Central memory CD8-positive, alpha-beta T cell (primary cell): Measurements from ENCODE around the gene TRAK1.

Experiments used
- ATAC-seq: fragments of 150-1000 bp; cut with Tn5 transposase; replicated peaks from 2 replicates; pipeline ENCODE4 v1.10.0; 2022; ENCODE audit warnings: mild to moderate bottlenecking, moderate FRiP score, moderate number of reproducible peaks; ENCODE audit not compliant: poor library complexity, severe bottlenecking; ENCODE audit errors: extremely low read depth
- DNase-seq, 2 donors: peaks; one replicate each; pipeline ENCODE4 v3.0.0; 2021; ENCODE audit warnings: low spot score in 2 of 2
- H3K27ac Mint-ChIP-seq: one replicate; pipeline ENCODE4 v1.8.0; 2022; ENCODE audit warnings: low read depth, mild to moderate bottlenecking, moderate library complexity, mixed read lengths
- H3K27me3 Mint-ChIP-seq: one replicate; pipeline ENCODE4 v1.8.0; 2022; ENCODE audit warnings: mixed read lengths
- H3K36me3 Mint-ChIP-seq: one replicate; pipeline ENCODE4 v1.8.0; 2022; ENCODE audit warnings: mild to moderate bottlenecking, moderate library complexity, mixed read lengths; ENCODE audit not compliant: insufficient read depth
- H3K4me1 Mint-ChIP-seq: one replicate; pipeline ENCODE4 v1.8.0; 2022; ENCODE audit warnings: mixed read lengths
- H3K4me3 Mint-ChIP-seq: one replicate; pipeline ENCODE4 v1.8.0; 2022; ENCODE audit warnings: mild to moderate bottlenecking, moderate library complexity, mixed read lengths
- H3K9me3 Mint-ChIP-seq: one replicate; pipeline ENCODE4 v1.8.0; 2022; ENCODE audit warnings: mixed read lengths

TRAK1 gene

GRCh38 chr3:42256135-42256819 lies 165.1 kb downstream of the TRAK1 start:
- DNase-seq, result no peak

GRCh38 chr3:42257007-42257406 lies 165.8 kb downstream of the TRAK1 start:
- no peak for ATAC-seq
- Mint-ChIP-seq H3K4me3 (no peak overlapping the region), H3K27ac (no peak overlapping the region), H3K4me1 (no peaks in the 10 kb centered on the region), H3K9me3 (no peaks in the 10 kb centered on the region), H3K36me3 (no peaks in the 10 kb centered on the region), H3K27me3 (peaks cover 71% of the 10 kb centered on the region)
- DNase-seq, result no peak

More at GRCh38 chr3:42256135-42256819, 165.1 kb downstream of the TRAK1 start:
- Mint-ChIP-seq H3K4me3 (no peak overlapping the region), H3K4me1 (no peaks in the 10 kb centered on the region), H3K36me3 (no peaks in the 10 kb centered on the region), H3K9me3 (no peaks in the 10 kb centered on the region), H3K27ac (no peak overlapping the region), H3K27me3 (peaks cover 64% of the 10 kb centered on the region)
- no peak for ATAC-seq

- Mint-ChIP-seq H3K36me3 (peaks cover 2% of the 10 kb centered on the region), H3K9me3 (no peaks in the 10 kb centered on the region), H3K27me3 (peaks cover 99% of the 10 kb centered on the region), H3K4me1 (peaks cover 6% of the 10 kb centered on the region), H3K4me3 (no peak overlapping the region), H3K27ac (no peak overlapping the region)
- no peak for ATAC-seq
- no peak for DNase-seq
Observed at GRCh38 chr3:42262525-42262924, 171.4 kb downstream of the TRAK1 start.

- Mint-ChIP-seq H3K9me3 (no peaks in the 10 kb centered on the region), H3K4me1 (peaks cover 6% of the 10 kb centered on the region), H3K27me3 (peaks cover 100% of the 10 kb centered on the region), H3K36me3 (peaks cover 2% of the 10 kb centered on the region), H3K4me3 (no peak overlapping the region), H3K27ac (no peak overlapping the region)
- ATAC-seq (no peak), DNase-seq (no peak)
Observed at GRCh38 chr3:42263354-42264346, 172.5 kb downstream of the TRAK1 start.

GRCh38 chr3:42264399-42265058 lies 173.4 kb downstream of the TRAK1 start:
- H3K36me3 Mint-ChIP-seq, result peaks cover 2% of the 10 kb centered on the region
- peak overlapping the region; percentile 33 for H3K4me3 Mint-ChIP-seq

GRCh38 chr3:42265059-42265991 lies 174.2 kb downstream of the TRAK1 start:
- Mint-ChIP-seq H3K4me3 (no peak overlapping the region), H3K9me3 (no peaks in the 10 kb centered on the region), H3K4me1 (peaks cover 6% of the 10 kb centered on the region), H3K36me3 (peaks cover 2% of the 10 kb centered on the region), H3K27ac (no peak overlapping the region), H3K27me3 (peaks cover 100% of the 10 kb centered on the region)
- DNase-seq (no peak), ATAC-seq (no peak)

More at GRCh38 chr3:42264399-42265058, 173.4 kb downstream of the TRAK1 start:
- Mint-ChIP-seq H3K27me3 (peaks cover 100% of the 10 kb centered on the region), H3K9me3 (no peaks in the 10 kb centered on the region), H3K4me1 (peaks cover 6% of the 10 kb centered on the region), H3K27ac (no peak overlapping the region)
- ATAC-seq (no peak), DNase-seq (no peak)

GRCh38 chr3:42266085-42266484 lies 174.9 kb downstream of the TRAK1 start, which contains the start of gene CCK:
Gene CCK (minus strand): TSS chr3:42266185. CDS start chr3:42263630, 2,555 bp downstream.
- Mint-ChIP-seq H3K36me3 (peaks cover 2% of the 10 kb centered on the region), H3K4me1 (peaks cover 6% of the 10 kb centered on the region), H3K27ac (no peak within 1 kb of the TSS), H3K4me3 (no peak within 1 kb of the TSS), H3K9me3 (peaks cover 6% of the 10 kb centered on the region), H3K27me3 (peaks cover 99% of the 10 kb centered on the region)
- DNase-seq (no peak), ATAC-seq (no peak)

- peaks cover 6% of the 10 kb centered on the region for H3K4me1 Mint-ChIP-seq
- no peak overlapping the region for H3K27ac Mint-ChIP-seq
- peaks cover 6% of the 10 kb centered on the region for H3K9me3 Mint-ChIP-seq
- peaks cover 81% of the 10 kb centered on the region for H3K27me3 Mint-ChIP-seq
- no peak for ATAC-seq
- H3K4me3 Mint-ChIP-seq, result no peak overlapping the region
- no peak for DNase-seq
- H3K36me3 Mint-ChIP-seq, result peaks cover 2% of the 10 kb centered on the region
Observed at GRCh38 chr3:42267878-42268277, 176.7 kb downstream of the TRAK1 start.

- Mint-ChIP-seq H3K4me3 (no peak overlapping the region), H3K9me3 (peaks cover 6% of the 10 kb centered on the region)
- ATAC-seq, result no peak
Observed at GRCh38 chr3:42269647-42270046, 178.5 kb downstream of the TRAK1 start.

GRCh38 chr3:42270561-42270960 lies 179.4 kb downstream of the TRAK1 start:
- H3K4me3 Mint-ChIP-seq, result no peak overlapping the region
- H3K27me3 Mint-ChIP-seq, result peaks cover 55% of the 10 kb centered on the region

More at GRCh38 chr3:42269647-42270046, 178.5 kb downstream of the TRAK1 start:
- DNase-seq, result no peak
- Mint-ChIP-seq H3K4me1 (peaks cover 2% of the 10 kb centered on the region), H3K36me3 (peaks cover 1% of the 10 kb centered on the region), H3K27me3 (peaks cover 64% of the 10 kb centered on the region), H3K27ac (no peak overlapping the region)

GRCh38 chr3:42271786-42272185 lies 180.6 kb downstream of the TRAK1 start:
- H3K4me3 Mint-ChIP-seq, result no peak overlapping the region
- H3K27ac Mint-ChIP-seq, result no peak overlapping the region
- H3K4me1 Mint-ChIP-seq, result no peaks in the 10 kb centered on the region
- DNase-seq (no peak), ATAC-seq (no peak)
- H3K27me3 Mint-ChIP-seq, result peaks cover 42% of the 10 kb centered on the region
- H3K36me3 Mint-ChIP-seq, result no peaks in the 10 kb centered on the region
- H3K9me3 Mint-ChIP-seq, result peaks cover 6% of the 10 kb centered on the region

More at GRCh38 chr3:42270561-42270960, 179.4 kb downstream of the TRAK1 start:
- peaks cover 6% of the 10 kb centered on the region for H3K9me3 Mint-ChIP-seq
- no peaks in the 10 kb centered on the region for H3K36me3 Mint-ChIP-seq
- ATAC-seq (no peak), DNase-seq (no peak)
- H3K27ac Mint-ChIP-seq, result no peak overlapping the region
- H3K4me1 Mint-ChIP-seq, result no peaks in the 10 kb centered on the region
